ENCODE measurements around the gene ATP13A4. TPM values are rescaled to one million over a fixed set of nuclear protein-coding genes. Genes with fewer than 3 reads are reported as not detected.

The ATP13A4 gene
- total and polyA plus RNA-seq, 2 of the 8 experiments (the other 6 are each of a cell fraction or from before 2014, with no cell fraction given): 0.12 TPM; not detected in 1

GRCh38 chr3:193592841-193593667 lies 38.4 kb upstream of the ATP13A4 start, which contains the start of gene OPA1 (continued):
- TF ChIP-seq CREB1 (IDR thresholded peaks at IDR 0.05): peak; percentile 76
- no peak for TF ChIP-seq POU5F1 (IDR thresholded peaks at IDR 0.05; ENCODE audit: low read depth, low read length)
- TF ChIP-seq JUND (IDR thresholded peaks at IDR 0.05; ENCODE audit: low read length): no peak
- TF ChIP-seq ZNF274 (IDR thresholded peaks at IDR 0.05; ENCODE audit: borderline replicate concordance, extremely low read depth, low read length): no peak
- peak in 1 of 2 experiments; percentile 33; a peak in 1 of 4 replicates for TF ChIP-seq RAD21 (IDR thresholded peaks at IDR 0.05 in 1 of 2, conservative IDR thresholded peaks at IDR 0.05 in 1 of 2; ENCODE audit: low read depth in 2 of 2, low read length in 2 of 2)
- TF ChIP-seq MAX (IDR thresholded peaks at IDR 0.05): peak; percentile 91
- TF ChIP-seq SIX5 (IDR thresholded peaks at IDR 0.05; ENCODE audit: low read depth, low read length): peak; percentile 18; the same call in 1 of the 2 replicates
- no peak for TF ChIP-seq RXRA (IDR thresholded peaks at IDR 0.05; ENCODE audit: insufficient read depth, low read depth, low read length)
- TF ChIP-seq TBP (IDR thresholded peaks at IDR 0.05; ENCODE audit: low read depth, low read length): peak; percentile 86
- TF ChIP-seq ATF2 (IDR thresholded peaks at IDR 0.05; ENCODE audit: low read length): no peak
- TF ChIP-seq BCL11A (IDR thresholded peaks at IDR 0.05; ENCODE audit: low read depth in 2 of 2, low read length in 2 of 2): no peak
- peak in 1 of 2 experiments; percentile 94; a peak in 2 of 4 replicates for TF ChIP-seq SIN3A (conservative IDR thresholded peaks at IDR 0.05 in 1 of 2, IDR thresholded peaks at IDR 0.05 in 1 of 2; ENCODE audit: low read depth in 1 of 2, low read length in 2 of 2)
- TF ChIP-seq SUZ12 (IDR thresholded peaks at IDR 0.05; ENCODE audit: low read length): no peak
- TF ChIP-seq MAFK (IDR thresholded peaks at IDR 0.05; ENCODE audit: low read depth, low read length): no peak
- peak; percentile 83 for TF ChIP-seq CHD2 (IDR thresholded peaks at IDR 0.05; ENCODE audit: low read length)
- TF ChIP-seq GTF2F1 (IDR thresholded peaks at IDR 0.05; ENCODE audit: borderline replicate concordance, low read depth, low read length): no peak
- TF ChIP-seq ATF3 (IDR thresholded peaks at IDR 0.05; ENCODE audit: insufficient read depth, low read depth, low read length): no peak
- TF ChIP-seq KDM1A (IDR thresholded peaks at IDR 0.05; ENCODE audit: borderline replicate concordance, low read length): no peak
- TF ChIP-seq EGR1 (IDR thresholded peaks at IDR 0.05; ENCODE audit: borderline replicate concordance, low read depth, low read length): no peak
